Chondrocyte (in vitro differentiated cells): Measurements from ENCODE around the gene TSPOAP1. TPM values are rescaled to one million over a fixed set of nuclear protein-coding genes. Genes with fewer than 3 reads are reported as not detected.

Experiments
- DNase-seq: peaks from one replicate; pipeline ENCODE4 v3.0.0; 2021; ENCODE audit warnings: mixed read lengths, low spot score
- H3K27ac Mint-ChIP-seq: one replicate; pipeline ENCODE4 v1.8.0; 2021; ENCODE audit warnings: mild to moderate bottlenecking, moderate library complexity, mixed read lengths; ENCODE audit not compliant: unreplicated experiment
- H3K27me3 Mint-ChIP-seq: 2 replicates; pipeline ENCODE4 v1.8.0; 2021; ENCODE audit warnings: low read depth, mixed read lengths
- H3K36me3 Mint-ChIP-seq: 2 replicates; pipeline ENCODE4 v1.8.0; 2021; ENCODE audit warnings: low read depth, mixed read lengths
- H3K4me1 Mint-ChIP-seq: 2 replicates; pipeline ENCODE4 v1.8.0; 2021; ENCODE audit warnings: low read depth, mild to moderate bottlenecking, mixed read lengths
- H3K4me3 Mint-ChIP-seq: one replicate; pipeline ENCODE4 v1.8.0; 2021; ENCODE audit warnings: mild to moderate bottlenecking, moderate library complexity, mixed read lengths; ENCODE audit not compliant: unreplicated experiment
- H3K9me3 Mint-ChIP-seq: 2 replicates; pipeline ENCODE4 v1.8.0; 2021; ENCODE audit warnings: low read depth, mixed read lengths
- total RNA-seq: library from RNA; stranded (reverse); gene quantifications from 3 replicates; pipeline ENCODE4 v1.2.1, GENCODE V29; 2021
- TF ChIP-seq, protein P1 (sequence below): fragments of 200-600 bp; sonication (generic); IDR thresholded peaks from 2 replicates; pipeline ENCODE4 v1.5.0; 2021; ENCODE audit warnings: antibody characterized with exemption, mild to moderate bottlenecking, moderate library complexity

TSPOAP1 gene
- total RNA-seq, 1 donor from 2014 or later = 2.0 TPM

DNA sequence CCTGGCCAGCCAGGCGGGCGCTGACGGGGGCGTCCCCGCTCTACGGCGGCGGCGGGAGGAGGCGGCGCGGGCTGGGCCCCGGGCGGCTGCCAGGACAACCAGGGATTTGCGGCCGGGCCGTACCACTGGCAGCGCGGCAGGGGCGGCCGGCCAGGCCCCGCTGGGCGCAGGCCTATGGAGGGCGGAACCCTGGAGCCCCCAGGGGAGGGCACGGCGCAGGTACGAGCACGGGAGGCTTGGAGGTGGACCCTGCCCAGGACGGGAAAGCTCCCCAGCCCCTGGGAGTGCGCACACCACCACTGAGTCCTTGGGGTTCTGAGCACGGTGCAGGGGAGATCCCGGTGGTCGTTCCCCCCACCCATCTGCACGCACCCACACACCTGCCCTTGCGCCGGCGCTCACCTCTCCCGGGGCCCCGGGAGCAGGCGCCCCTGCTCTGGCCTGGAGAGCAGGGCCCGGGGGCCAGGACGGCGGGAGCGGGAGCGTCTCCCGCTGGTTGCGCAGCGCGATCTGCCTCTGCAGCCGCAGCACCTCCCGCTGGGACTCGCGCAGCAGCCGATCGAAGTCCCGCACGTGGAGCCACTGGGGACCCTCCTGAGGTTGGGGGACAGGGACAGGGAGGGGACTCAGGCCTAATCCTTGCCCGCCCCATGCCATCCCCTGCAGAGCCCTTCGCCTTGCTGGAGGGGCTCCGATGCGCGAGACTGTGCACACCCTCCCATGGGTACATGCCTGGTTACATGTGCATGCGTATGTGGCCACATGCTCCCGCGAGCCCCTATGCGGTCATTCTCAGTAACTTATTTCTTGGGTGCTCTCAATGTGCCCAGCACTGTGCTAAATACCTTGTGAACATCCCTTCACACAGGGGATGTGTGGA is 3.9 kb downstream of the TSPOAP1 start:
- no peak for DNase-seq
- H3K4me3 Mint-ChIP-seq = peak overlapping the region; percentile 23
- H3K36me3 Mint-ChIP-seq = no peaks in the 10 kb centered on the region
- TF ChIP-seq, protein P1, sequence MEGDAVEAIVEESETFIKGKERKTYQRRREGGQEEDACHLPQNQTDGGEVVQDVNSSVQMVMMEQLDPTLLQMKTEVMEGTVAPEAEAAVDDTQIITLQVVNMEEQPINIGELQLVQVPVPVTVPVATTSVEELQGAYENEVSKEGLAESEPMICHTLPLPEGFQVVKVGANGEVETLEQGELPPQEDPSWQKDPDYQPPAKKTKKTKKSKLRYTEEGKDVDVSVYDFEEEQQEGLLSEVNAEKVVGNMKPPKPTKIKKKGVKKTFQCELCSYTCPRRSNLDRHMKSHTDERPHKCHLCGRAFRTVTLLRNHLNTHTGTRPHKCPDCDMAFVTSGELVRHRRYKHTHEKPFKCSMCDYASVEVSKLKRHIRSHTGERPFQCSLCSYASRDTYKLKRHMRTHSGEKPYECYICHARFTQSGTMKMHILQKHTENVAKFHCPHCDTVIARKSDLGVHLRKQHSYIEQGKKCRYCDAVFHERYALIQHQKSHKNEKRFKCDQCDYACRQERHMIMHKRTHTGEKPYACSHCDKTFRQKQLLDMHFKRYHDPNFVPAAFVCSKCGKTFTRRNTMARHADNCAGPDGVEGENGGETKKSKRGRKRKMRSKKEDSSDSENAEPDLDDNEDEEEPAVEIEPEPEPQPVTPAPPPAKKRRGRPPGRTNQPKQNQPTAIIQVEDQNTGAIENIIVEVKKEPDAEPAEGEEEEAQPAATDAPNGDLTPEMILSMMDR = no peak
- no peaks in the 10 kb centered on the region for H3K4me1 Mint-ChIP-seq
- H3K27ac Mint-ChIP-seq = no peak overlapping the region
- peaks cover 10% of the 10 kb centered on the region for H3K27me3 Mint-ChIP-seq
- H3K9me3 Mint-ChIP-seq = no peaks in the 10 kb centered on the region

DNA sequence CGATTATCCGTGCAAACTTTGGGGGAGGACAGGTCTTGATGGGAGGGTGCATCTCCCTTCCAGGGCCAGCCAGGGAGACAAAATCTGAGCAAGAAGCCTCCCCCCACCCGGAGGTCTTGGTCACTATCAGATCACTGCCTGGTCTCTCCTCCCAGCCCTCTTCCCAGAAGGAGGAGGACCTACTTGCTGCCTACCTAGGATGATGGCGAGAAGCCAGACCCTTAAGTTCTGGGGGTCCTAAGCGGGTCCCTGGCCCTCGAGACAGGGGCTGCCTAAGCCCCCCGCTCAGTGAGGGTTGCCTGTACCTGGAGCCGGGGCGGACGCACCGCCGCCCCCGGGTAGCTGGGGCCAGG is 4.6 kb downstream of the TSPOAP1 start:
- H3K36me3 Mint-ChIP-seq = no peaks in the 10 kb centered on the region
- H3K27me3 Mint-ChIP-seq = peaks cover 10% of the 10 kb centered on the region
- TF ChIP-seq, protein P1 = no peak
- no peak overlapping the region for H3K4me3 Mint-ChIP-seq
- H3K27ac Mint-ChIP-seq = no peak overlapping the region
- no peaks in the 10 kb centered on the region for H3K9me3 Mint-ChIP-seq
- H3K4me1 Mint-ChIP-seq = no peaks in the 10 kb centered on the region
- no peak for DNase-seq

DNA sequence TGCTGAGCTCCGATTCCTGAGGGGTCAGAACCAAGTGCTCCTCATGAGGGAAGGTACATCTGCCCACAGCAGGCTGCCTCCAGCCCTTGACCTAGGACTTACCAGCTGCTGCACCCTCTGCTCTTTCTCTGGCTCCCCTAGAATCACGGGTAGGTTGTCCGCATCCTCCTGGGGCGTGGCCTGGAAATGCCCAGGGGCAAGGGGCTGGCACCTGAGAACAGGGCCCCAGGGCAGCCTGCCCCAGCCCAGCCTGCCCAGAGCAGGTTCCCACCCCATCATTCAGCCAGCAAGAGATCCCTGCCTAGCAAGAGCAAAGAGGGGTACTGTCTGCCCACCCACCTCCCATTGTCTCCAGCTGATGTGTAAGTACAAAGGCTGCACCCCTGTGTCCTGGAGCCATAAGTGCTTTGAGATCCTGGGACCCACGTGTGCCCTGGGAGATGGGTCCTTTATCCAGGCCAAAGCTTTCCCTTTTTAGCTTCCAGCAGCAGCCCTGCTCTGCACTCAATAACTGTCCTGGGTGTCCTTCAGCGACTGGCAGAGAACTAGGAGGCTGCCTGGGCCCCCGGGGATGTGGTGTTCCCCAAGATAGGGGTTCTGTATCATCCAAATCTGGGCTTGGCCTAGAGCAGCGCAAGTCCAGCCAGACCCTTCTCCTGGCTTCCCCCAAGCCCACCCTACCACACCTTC is 5.1 kb downstream of the TSPOAP1 start:
- H3K4me3 Mint-ChIP-seq = no peak overlapping the region
- peaks cover 10% of the 10 kb centered on the region for H3K27me3 Mint-ChIP-seq
- no peak overlapping the region for H3K27ac Mint-ChIP-seq
- H3K36me3 Mint-ChIP-seq = no peaks in the 10 kb centered on the region
- no peaks in the 10 kb centered on the region for H3K4me1 Mint-ChIP-seq
- DNase-seq = no peak
- TF ChIP-seq, protein P1 = no peak
- no peaks in the 10 kb centered on the region for H3K9me3 Mint-ChIP-seq

DNA sequence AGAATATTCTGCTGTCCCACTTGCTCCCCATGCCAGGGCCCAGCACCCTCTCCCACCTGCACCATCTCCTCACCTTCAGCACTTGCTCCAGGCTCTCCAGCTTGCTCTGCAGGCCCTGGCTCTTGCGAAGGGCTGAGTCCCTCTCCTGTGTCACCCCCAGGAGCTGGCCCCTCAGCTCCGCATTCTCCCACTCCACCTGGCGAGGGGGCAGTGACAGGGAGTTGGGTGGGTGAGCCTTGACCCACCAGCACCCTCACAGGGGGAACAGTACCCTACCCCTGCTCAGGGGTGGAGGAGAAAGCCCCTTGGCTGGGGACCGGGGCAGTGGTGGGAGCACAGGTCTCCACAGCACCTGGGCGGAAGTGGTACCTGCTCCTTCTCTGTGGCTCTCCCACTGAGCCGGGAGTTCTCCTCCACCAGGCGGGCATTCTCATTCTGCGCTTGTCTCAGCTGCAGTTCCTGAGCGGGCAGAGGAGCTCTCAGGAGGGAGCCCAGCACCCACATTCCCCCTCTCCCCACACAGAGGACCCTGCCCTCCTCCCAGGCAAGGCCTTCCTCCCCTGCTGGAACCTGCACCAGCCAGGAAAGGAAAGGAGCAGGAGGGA is 5.9 kb downstream of the TSPOAP1 start:
- Mint-ChIP-seq H3K36me3 (no peaks in the 10 kb centered on the region), H3K9me3 (no peaks in the 10 kb centered on the region), H3K27ac (no peak overlapping the region), H3K27me3 (peaks cover 7% of the 10 kb centered on the region), H3K4me3 (no peak overlapping the region), H3K4me1 (no peaks in the 10 kb centered on the region)
- no peak for DNase-seq
- TF ChIP-seq, protein P1 = no peak
